Measurements from ENCODE around the gene TRAP1.

Gene TRAP1

GRCh38 chr16:3717235-3718018, at the start of gene TRAP1:
Gene TRAP1, minus strand, starts transcription at chr16:3717524. Its CDS starts 16 bp downstream, at chr16:3717508.
- DNase-seq = peak; percentile 93

- no peak for DNase-seq
Observed at GRCh38 chr16:3766177-3766576, 48.9 kb upstream of the TRAP1 start.

DNA sequence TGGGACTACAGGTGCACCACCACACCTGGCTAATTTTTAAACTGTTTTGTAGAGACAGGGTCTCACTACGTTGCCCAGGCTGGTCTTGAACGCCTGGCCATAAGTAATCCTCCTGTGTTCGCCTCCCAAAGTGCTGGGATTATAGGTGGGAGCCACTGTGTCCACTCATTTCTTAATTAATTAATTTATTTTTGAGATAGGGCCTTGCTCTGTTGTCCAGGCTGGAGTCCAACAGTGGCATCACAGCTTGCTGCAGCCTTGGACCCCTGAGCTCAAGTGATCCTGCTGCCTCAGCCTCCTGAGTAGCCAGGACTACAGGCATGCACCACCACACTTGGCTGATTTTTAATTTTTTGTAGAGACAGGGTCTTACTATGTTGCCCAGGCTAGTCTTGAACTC, 47.1 kb upstream of the TRAP1 start:
- no peak for DNase-seq

- no peak for DNase-seq
Observed at GRCh38 chr16:3762107-3762750, 44.9 kb upstream of the TRAP1 start.

- DNase-seq = no peak
Observed at GRCh38 chr16:3761375-3762106, 44.2 kb upstream of the TRAP1 start.

DNA sequence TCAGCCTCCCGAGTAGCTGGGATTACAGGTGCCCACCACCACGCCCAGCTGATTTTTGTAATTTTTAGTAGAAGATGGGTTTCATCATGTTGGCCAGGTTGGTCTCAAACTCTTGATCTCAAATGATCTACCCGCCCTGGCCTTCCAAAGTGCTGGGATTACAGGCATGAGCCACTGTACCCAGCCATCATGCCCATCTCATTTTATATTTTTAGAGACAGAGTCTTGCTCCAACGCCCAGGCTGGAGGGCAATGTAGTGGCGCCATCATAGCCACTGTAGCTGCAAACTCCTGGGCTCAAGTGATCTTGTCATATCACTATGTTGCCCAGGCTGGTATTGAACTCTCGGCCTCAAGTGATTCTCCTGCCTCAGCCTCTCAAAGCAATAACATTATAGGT, 43.2 kb upstream of the TRAP1 start:
- DNase-seq = no peak

DNA sequence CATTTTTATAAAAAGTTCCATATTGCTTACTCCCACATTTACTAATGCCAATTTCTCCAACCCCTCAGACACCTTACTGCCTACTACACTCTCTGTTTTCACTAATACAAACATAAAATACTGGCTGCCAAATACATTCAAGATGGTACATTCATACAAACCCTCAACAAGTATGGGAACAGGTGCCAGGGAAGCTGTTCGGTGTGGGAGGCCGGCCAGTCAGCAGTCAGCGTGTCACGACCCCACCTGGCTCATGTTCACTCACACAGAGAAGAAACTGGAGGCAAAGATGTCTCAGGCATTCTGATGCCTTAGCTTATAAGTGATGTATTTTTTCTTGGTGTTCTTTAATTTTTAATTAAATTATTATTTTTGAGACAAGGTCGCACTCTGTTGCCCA, 42.4 kb upstream of the TRAP1 start:
- no peak for DNase-seq

DNA sequence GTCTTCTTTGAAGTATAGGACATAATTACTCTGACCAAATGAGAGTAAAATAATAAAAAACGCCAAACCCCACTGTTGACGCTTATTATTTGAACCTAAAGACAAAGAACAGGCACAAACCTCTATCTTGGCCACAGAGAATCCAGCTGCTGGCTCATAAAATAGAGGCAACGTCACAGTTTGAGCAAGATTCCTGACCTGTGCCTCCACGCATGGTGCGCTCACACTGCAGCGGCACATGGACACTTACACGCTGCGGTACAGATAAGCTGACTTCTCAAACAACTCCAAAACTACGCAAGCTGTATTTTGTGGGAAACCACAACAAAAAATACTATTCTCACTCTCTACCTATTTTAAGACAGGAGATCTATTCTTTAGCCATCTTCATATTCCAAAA, 38.8 kb upstream of the TRAP1 start:
- no peak for DNase-seq

- no peak for DNase-seq
Observed at GRCh38 chr16:3755249-3755648, 37.9 kb upstream of the TRAP1 start.

- no peak for DNase-seq
Observed at GRCh38 chr16:3754772-3755171, 37.4 kb upstream of the TRAP1 start.

- DNase-seq = no peak
Observed at GRCh38 chr16:3754081-3754703, 36.9 kb upstream of the TRAP1 start.

GRCh38 chr16:3752984-3753383, 35.7 kb upstream of the TRAP1 start:
- DNase-seq = no peak

DNA sequence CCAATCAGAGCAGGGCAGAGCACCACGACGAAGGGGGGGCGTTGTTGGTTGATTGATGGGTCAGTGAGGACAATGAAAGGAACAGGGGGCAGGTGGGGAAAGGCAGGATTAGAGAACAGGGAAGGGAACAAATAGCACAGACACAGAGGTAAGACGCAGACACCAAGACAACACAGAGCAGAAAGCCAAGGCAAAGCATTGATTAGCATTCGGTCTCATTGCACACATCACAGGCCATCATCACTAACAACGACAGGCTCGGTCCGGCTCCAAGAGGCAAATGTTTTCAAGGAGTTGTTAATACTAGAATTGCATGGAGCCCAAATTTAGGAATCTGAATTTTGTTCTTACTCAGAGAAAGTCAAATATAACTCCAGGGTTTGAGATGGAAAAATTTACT, 34.6 kb upstream of the TRAP1 start:
- DNase-seq = no peak

GRCh38 chr16:3748307-3748706, 31.0 kb upstream of the TRAP1 start:
- no peak for DNase-seq

DNA sequence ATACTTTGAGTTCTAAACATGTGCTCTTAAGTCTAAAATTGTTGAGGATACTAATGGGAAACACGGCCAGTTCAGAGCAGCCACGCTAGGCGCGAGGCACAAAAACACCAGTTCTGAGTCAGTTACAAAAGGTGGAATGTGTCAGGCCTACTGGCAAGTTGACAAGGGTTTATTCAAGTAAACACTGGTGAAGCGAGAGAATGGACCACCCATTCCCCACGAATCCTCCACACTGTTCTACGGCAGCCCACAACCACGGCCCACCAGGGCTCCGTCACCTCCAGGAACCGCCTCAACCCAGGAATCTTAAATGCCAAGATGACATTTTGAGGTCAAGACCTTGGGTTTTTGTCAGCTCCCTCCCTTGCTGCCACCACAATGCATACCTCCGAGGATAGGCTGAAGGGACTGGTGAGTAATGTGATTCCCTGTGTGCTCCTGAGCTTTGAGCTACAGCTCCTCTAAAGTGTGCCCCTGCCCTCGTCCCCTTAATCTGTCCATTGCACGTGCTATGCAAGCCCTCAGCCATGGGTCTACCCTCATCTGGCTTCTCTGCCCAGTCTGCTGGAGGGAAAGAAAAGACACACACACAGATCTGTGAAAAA, 28.5 kb upstream of the TRAP1 start:
- no peak for DNase-seq

DNA sequence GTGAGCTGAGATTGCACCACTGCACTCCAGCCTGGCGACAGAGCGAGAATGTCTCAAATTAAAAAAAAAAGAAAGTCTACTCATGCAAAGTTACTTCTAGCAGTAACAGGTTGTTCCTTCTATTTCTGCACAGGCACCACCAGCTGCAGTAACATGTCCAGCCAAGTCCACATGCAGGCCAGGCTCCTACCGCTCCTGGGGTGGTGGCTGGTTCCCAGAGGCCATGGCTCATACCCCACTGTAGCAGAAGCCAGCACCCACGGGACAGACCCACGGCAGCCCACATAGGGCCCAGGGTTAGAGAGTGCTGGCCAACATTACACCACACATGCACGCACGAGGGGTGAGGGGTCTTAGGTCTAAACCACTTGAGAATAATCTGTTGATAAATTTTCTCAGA, 26.7 kb upstream of the TRAP1 start:
- DNase-seq = no peak

DNA sequence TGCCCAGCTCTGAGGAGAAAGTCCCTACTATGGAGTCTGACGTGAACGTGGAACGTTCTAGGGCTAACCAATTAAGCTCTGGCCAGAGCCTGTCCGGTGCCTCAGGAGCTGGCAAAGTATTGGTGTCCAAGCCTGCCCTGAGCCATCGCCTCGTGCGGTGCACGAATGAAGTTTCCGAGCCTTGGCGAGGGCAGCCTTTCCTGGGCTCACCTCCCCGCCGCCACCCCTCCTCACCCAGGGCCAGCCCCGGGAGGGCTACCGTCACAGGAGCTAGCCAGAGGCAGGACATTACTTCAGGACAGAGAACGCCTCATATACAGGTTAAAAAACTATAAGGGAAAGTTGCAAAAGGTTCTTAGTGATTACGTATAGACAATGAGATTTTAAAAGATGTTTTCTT, 23.6 kb upstream of the TRAP1 start:
- DNase-seq = no peak

DNA sequence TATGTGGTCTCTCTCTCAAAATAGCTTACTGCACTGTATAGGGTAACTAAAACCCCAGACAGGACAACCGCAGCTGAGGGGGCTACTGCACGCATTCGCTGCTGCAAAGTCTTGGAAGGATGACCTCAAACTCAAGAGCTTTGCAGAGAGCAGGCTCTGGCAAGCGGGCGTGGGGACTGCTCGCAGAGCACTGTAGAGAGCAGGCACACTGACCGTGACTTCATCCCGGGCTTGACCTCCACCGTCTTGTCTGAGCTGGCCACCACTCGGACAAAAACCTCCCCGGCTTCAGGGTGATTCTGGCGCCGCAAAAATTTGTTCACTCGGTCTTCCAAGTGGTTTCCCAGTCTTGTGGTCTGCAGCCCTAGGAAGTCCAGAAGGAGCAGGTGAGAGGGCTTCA, 22.9 kb upstream of the TRAP1 start:
- no peak for DNase-seq

DNA sequence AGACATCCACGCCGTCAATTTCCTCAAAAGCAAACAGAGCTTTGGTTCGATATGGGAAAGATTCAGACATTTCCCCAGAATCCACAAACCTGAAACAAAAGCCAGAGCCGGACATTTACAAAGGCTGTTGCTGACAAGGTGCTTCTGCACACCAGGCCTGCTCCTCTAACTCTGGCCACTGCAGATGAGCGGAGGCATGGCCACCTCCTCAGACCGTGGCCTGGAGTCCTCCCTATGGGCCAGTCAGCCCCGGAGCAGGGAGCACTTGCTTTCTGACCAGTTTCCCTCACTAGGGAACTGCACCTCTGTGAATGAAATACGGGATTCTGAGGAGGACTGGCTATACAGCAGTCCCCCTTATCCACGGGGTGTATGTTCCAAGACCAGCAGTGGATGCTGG, 22.3 kb upstream of the TRAP1 start:
- DNase-seq = no peak

DNA sequence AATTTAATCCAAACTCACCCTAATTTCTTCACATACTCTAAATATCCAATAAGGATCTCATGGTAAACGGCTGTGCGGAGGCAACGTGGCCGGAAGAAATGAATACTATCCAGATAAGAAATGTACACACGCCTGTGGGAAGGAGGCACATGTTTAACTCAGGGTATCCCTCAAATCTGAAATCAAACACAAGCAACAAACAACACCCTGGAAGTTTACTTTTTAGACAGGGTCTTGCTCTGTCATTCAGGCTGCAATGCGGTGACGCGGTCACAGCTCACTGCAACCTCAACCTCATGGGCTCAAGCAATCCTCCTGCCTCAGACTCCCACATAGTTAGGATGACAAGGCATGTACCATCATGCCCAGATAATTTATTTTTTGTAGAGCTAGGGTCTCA, 21.2 kb upstream of the TRAP1 start:
- no peak for DNase-seq

DNA sequence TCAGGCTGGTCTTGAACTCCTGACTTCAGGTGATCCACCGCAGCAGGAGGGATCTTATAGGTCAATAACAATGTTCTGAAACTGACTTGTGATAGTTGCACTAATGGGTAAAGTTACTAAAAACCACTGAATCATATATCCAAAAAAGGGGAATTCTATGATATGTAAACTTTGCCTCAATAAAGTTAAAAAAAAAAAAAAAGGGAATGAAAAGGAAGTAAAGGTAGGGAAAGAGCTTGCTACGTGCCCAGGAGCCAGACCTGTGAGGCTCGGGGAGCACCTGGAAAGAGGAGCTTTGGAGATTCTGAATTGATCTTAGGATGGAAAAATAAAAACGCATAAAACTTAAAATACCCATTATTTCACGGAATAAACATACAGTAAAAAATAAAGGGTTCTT, 20.8 kb upstream of the TRAP1 start:
- no peak for DNase-seq

DNA sequence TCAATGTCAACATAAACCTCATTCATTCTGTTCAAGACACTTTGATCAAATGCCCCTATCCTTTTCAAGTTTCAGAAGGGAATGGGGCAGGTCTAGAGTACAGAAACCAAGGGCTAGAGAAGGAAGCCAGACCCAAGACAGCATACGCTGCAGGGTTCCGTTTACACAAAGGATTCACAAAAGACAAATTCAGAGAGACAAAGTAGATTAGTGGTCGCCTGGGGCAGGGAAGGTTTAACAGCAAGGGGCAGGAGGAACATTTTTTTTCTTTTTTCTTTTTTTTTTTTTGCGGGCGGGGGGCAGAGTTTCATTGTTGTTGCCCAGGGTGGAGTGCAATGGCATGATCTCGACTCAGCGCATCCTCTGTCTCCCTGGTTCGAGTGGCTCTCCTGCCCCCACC, 19.9 kb upstream of the TRAP1 start:
- DNase-seq = no peak

- DNase-seq = no peak
Observed at GRCh38 chr16:3736116-3736515, 18.8 kb upstream of the TRAP1 start.
